ENCODE data around the gene PSEN1.

Gene PSEN1

GRCh38 chr14:73105727-73106126 is 30.6 kb upstream of the PSEN1 start:
- no peak for DNase-seq (ENCODE audit: low read depth)
- TF ChIP-seq, protein P1, sequence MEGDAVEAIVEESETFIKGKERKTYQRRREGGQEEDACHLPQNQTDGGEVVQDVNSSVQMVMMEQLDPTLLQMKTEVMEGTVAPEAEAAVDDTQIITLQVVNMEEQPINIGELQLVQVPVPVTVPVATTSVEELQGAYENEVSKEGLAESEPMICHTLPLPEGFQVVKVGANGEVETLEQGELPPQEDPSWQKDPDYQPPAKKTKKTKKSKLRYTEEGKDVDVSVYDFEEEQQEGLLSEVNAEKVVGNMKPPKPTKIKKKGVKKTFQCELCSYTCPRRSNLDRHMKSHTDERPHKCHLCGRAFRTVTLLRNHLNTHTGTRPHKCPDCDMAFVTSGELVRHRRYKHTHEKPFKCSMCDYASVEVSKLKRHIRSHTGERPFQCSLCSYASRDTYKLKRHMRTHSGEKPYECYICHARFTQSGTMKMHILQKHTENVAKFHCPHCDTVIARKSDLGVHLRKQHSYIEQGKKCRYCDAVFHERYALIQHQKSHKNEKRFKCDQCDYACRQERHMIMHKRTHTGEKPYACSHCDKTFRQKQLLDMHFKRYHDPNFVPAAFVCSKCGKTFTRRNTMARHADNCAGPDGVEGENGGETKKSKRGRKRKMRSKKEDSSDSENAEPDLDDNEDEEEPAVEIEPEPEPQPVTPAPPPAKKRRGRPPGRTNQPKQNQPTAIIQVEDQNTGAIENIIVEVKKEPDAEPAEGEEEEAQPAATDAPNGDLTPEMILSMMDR (conservative IDR thresholded peaks at IDR 0.05; ENCODE audit: low read length): no peak
- no peak overlapping the region for H3K4me3 ChIP-seq (ENCODE audit: low read length)

DNA sequence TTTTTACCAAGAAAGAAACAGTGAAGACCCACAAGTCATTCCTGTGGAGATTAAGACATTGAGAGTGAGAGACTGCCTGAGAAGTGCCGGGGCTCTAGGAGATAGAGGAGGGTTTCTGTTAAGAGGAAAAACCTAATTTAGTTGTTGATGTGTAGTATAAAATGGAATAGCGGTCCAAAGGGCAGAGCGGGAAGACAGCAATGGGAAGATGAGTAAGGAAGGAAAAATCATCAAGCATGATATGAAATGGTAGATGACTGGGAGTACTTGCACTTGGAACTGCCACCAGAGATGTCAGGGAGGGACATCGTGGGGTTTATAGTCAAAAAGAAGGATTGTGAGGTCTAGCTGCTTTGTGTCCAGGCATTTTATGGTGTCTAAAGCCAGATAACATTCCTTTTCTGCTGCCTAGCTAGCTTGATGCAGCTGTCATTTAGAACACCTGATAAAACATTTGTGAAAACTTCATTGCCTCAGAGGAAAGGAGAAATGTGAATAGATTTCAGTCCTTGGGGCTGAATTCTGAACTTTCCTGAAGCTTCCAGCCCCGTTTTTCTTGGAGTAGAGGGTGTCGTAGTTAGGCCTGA is 20.1 kb upstream of the PSEN1 start:
- no peak for DNase-seq (ENCODE audit: low read depth)
- H3K4me3 ChIP-seq (ENCODE audit: low read length): no peak overlapping the region
- TF ChIP-seq, protein P1 (conservative IDR thresholded peaks at IDR 0.05; ENCODE audit: low read length): no peak

DNA sequence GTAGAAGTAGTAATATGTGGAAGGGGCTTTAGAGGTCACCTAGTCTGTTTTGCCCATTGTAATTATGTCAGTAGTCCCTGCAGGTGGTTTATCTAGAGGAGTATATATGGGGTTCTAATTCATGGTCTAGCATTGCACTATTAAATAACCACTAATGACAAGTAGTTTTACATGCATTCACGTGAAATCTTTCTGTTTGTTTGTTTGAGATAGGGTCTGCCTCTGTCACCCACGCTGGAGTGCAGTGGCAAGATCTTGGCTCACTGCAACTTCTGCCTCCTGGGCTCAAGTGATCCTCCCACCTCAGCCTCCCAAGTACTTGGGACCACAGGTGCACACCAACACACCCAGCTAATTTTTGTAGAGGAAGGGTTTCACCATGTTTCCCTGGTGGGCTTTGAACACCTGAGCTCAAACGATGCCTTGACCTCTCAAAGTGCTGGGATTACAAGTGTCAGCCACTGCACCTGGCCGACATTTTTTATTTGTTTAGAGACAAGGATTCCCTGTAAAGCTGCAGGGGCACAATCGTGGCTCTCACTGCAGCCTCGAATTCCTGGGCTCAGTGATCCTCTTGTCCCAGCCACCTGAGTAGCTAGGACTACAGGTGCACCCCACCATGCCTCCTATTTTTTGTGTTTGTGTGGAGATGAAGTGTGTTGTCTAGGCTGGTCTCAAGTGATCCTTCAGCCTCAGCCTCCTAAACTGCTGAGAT is 12.0 kb upstream of the PSEN1 start:
- TF ChIP-seq, protein P1 (conservative IDR thresholded peaks at IDR 0.05; ENCODE audit: low read length): no peak
- DNase-seq (ENCODE audit: low read depth): no peak
- no peak overlapping the region for H3K4me3 ChIP-seq (ENCODE audit: low read length)

- TF ChIP-seq, protein P1 (conservative IDR thresholded peaks at IDR 0.05; ENCODE audit: low read length): no peak
Observed at GRCh38 chr14:73125169-73125588, 11.1 kb upstream of the PSEN1 start.

GRCh38 chr14:73125746-73126145 is 10.6 kb upstream of the PSEN1 start:
- no peak overlapping the region for H3K4me3 ChIP-seq (ENCODE audit: low read length)
- no peak for DNase-seq (ENCODE audit: low read depth)
- TF ChIP-seq, protein P1 (conservative IDR thresholded peaks at IDR 0.05; ENCODE audit: low read length): no peak

More at GRCh38 chr14:73125169-73125588, 11.1 kb upstream of the PSEN1 start:
- H3K4me3 ChIP-seq (ENCODE audit: low read length): no peak overlapping the region
- no peak for DNase-seq (ENCODE audit: low read depth)

- H3K4me3 ChIP-seq (ENCODE audit: low read length): no peak overlapping the region
- TF ChIP-seq, protein P1 (conservative IDR thresholded peaks at IDR 0.05; ENCODE audit: low read length): no peak
- DNase-seq (ENCODE audit: low read depth): no peak
Observed at GRCh38 chr14:73133795-73134194, 2.5 kb upstream of the PSEN1 start.

DNA sequence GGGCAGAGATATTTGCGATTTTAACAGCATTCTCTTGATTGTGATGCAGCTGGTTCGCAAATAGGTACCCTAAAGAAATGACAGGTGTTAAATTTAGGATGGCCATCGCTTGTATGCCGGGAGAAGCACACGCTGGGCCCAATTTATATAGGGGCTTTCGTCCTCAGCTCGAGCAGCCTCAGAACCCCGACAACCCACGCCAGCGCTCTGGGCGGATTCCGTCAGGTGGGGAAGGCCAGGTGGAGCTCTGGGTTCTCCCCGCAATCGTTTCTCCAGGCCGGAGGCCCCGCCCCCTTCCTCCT is 271 bp upstream of the PSEN1 start:
- TF ChIP-seq, protein P1 (conservative IDR thresholded peaks at IDR 0.05; ENCODE audit: low read length): no peak
- H3K4me3 ChIP-seq (ENCODE audit: low read length): peak overlapping the region; percentile 93
- DNase-seq (ENCODE audit: low read depth): no peak
